Urothelium cell line (cell line): ENCODE measurements around the gene ENGASE.
A peak's percentile ranks its signal among the peaks of the same experiment; 100 is the strongest.

Source experiments
- DNase-seq: peaks from one replicate; pipeline ENCODE4 v3.0.0; 2011; ENCODE audit warnings: low spot score, mixed read lengths
- FAIRE-seq: peaks from 2 replicates; lab custom pipeline; 2011; peaks lifted over from hg19 to GRCh38; lab: Jason Lieb, UNC

Gene ENGASE

DNA sequence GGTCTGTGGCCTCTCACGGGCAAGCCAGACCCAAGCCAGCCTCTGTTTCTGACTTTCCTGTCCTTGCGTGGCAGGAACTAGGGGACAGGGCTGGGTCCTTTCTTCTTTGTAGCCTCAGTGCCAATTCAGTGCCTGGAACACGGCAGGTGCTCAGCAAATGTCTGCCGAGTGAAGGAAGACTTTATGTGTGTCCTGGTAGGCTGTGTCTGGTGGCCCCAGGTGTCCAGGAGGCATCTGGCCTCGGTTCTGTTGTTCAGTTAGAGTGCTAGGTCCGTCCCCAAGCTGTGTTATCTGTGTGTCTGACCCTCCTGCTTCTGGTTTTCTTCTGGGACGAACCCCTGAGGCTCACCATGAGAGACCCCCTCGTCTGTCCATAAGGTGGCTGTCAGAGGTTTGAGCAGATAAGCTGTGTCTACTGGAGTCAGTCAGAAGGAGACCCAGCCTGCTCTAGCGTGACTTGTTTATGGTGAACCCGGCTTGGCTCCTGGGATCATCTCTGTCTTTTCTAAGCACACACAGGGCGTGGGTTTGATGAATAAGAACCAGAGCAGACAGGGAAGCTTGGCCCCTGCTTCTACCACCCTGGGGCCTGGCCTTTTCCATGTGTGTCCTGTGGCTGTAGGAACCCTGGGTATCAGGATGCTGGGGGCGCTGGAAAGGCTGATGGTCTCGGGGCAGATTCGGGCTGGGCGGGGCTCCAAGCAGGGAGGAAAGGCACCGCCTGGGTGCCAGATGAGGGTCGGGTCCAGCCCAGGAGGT is 39.3 kb downstream of the ENGASE start:
- DNase-seq (no peak), FAIRE-seq (no peak)

DNA sequence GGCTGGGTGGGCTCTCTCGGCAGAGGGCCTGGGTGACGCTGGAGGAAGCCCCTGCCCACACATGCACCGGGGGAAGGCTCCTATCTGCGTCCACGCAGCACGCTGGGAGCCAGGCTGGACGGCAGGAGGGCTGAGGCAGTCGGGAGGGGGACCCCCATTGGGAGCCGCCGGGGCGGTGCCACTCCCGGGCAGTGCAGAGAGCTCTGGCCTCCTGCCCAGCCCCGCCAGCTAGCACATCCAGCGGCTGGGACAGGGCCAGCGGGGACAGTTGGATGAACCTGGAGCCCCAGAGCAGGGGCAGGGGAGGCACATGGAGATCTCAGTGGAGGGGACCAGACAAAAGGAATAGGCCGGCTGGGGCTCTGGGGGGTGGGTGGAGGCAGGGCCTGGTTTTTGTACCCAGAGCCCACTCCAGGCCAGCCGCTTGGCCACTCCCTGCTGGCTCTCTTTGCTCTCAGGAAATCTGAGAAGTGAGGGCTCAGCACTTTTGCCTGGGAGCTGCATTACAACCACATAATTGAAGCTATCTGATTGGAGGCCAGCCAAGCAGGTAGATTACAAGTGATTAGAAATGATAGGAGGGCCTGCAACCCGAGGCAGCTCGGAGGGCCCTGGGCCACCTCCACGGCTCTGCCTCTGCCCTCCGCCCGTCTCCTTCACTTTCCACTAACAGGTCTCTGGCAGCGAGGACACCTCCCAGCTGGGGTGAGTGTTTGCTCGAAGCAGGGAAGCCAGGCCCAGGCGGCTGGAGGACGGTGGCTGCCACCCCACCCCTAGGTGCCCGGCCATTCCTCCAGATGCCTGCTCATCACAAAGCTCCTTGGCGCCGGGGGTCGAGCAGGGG is 40.1 kb downstream of the ENGASE start:
- DNase-seq (peak; percentile 34), FAIRE-seq (no peak)

DNA sequence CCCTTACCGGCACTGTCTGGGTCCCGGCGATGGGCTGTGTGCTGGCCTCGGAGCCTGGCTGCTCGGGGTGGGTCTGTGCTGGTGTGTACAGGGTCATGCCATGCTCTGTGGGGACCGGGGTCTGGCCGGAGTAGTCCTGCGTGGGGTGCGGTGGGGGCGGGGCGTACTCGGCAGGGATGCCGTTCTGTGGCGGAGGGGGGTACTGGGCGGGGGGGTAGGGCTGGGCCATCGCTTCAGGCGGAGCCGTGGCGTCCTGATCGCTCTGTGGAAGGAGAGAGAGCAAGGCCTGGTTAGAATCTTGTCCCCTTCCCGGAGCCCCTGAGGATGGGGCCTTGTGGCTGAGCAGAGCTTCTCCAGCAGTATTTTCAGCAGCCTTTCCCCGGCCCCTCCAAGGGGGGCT is 40.9 kb downstream of the ENGASE start:
- no peak for FAIRE-seq
- DNase-seq, result no peak

DNA sequence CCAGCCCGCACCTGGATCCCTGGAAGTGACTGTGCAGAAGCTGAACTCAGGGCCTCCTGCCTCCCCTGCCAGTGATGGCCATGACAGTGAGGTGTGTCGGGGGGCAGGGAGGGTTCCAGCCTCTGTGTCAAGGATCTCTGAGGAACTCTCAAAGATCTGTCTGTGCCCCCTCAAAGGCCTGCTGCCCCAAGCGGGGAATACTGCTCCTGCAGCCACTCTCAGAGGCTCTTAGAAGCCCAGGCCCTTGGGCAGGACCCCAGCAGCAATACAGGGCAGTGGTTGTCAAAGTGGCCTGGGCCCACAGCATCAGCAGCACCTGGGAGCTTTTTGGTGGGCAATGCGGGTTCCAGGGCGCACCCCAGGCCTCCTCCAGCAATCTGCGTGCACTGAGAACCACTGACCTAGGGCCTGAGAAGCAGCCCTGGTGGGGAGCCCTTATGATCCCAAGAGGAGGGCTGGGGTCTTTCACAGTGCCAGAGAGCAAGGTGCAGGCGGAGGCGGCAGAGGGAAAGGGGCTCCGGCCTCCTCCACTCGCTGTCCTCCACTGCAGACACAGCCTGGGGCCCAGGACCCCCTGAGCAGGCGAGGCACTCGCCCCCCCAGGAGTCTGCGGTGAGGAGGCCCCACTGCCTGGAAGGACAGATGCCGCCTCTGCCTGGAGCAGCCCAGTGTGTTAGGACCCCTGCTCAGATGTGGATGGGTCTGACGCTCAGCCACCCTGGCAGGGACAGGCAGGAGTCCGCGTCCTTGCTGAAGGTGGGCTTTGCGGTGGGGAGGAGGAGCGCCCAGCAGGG is 42.1 kb downstream of the ENGASE start:
- no peak for DNase-seq
- no peak for FAIRE-seq

DNA sequence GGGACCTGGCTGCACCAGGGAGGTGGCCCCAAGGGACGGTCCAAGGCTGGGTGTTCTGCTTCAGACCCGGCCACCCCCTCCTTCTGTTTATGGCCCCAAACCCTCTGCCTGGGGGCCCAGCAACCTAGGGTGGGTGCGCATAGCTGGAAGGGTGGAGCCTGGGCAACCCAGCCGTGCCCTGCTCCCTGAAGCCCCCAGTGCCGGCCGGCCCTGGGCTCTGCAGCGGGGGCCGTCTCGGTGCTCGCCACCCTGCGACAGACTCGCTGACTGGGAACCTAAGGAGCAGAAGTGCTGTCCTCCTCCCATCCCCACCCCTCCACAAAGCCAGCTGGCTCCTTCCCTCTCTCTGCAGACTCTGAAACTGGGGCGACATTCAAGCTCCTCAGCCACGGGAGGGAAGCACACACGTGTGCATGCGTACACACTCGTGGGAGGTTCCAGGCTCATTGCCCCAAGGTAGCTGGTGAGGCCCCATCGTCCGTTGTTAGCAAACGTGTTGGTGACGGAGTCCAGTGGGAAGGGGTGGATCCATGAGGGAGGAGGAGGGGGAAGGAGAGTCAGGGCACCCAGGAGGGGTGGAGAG is 43.4 kb downstream of the ENGASE start:
- DNase-seq (no peak), FAIRE-seq (no peak)

DNA sequence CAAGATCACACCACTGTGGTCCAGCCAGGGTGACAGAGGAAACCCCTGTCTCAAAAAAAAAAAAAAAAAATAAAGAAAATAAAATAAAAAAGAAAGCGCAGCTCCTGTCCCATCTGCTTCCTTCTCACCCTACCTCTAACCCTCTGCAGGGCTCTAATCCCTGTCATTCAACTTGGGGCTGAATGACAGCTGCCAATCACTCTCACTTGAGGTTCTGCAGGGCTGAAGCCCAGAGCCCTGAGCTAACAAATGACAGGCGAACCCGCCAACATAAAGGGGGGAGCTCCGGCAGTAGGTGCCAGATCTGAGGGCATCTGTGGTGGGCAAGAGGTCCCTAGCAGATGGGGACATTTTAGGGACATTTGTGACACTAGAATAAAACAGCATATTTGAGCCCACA is 44.3 kb downstream of the ENGASE start:
- FAIRE-seq (no peak), DNase-seq (no peak)

DNA sequence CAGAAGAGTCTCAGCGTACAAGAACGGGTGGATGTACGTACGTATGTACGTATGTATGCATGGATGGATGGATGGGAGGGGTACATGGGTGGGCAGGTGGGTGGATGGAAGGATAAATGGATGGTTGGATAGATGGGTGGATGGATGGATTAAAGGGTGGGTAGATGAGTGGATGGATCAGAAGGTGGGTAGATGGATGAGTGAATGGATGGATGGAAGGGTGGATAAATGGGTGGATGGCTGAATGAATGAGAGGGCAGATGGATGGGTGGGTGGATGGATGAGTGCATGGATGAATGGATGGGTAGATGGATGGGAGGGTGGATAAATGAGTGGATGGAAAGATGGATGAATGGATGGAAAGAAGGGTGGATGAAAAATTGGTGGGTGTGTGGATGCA is 45.6 kb downstream of the ENGASE start:
- FAIRE-seq (peak; percentile 80), DNase-seq (no peak)

DNA sequence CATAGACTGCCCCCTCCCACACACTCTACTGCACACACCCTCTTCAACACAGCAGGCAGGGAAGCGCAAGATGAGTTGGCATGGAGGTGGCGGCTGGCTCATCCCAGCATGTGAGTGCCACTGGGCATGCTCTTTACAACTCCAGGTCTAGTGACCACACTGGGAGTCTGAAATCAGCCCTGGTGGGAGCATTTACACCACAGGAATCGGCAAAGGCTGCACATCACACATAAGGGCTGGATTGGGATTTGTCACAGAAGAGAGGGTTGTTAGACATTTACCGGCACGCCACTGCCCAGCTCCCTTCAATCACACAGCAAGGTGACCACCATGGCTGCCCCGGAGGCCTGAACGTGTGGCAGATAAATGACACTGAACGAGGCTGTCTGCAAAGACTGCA is 49.4 kb downstream of the ENGASE start:
- no peak for FAIRE-seq
- DNase-seq, result no peak

DNA sequence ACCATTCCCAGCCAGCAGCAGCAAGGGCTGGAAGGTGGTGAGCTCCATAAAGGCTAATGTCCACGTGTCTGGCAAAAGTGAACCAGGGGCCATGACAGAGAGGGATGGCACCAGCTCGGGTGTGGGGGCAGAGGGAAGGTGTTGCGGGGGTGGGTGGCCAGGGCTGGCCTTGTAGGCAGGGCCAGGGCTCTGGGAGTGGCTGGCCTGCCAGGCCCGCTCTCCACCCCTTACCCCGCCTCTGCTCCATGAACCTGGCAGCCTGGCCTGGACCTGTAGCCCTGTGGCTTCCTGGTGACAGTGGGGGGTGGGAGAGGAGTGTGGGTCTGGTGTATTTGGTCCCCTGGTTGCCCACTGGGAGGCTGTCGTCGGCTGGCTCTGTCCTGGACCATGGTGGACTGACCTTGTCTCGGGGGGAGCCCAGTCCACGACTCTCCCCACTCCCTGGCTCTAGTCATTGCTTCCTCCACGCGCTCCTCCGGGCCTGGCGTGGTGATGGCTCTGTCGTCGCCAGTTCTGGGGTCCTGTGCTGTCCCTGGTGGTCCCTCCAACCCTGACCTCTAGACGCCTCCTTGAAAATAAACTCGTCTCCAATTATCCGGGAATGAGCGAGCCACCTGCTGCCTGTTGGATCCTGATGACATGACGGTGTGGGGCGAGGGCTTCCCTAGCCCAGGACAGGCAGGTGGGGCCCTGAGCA is 50.0 kb downstream of the ENGASE start:
- no peak for FAIRE-seq
- DNase-seq, result no peak

DNA sequence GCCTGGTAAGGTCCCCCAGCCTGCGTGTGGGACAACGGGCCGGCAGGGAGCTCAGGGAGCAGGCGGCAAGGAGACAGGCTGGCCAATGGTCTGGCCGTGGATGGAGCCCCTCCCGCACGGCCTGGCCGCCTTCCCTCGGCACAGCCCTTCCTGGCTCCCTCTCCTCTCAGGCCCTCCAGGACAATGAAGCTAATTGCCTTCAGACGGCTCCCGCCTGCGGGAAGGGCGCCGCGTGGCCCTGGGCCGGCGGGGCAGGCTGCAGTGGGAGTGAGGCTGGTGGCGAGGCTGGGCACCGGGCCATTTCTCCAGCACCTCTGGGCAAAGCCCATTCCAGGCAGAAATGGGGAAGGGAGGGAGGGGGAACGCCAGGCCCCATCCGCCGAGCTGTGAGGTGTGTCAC is 50.9 kb downstream of the ENGASE start:
- DNase-seq, result no peak
- FAIRE-seq, result no peak

DNA sequence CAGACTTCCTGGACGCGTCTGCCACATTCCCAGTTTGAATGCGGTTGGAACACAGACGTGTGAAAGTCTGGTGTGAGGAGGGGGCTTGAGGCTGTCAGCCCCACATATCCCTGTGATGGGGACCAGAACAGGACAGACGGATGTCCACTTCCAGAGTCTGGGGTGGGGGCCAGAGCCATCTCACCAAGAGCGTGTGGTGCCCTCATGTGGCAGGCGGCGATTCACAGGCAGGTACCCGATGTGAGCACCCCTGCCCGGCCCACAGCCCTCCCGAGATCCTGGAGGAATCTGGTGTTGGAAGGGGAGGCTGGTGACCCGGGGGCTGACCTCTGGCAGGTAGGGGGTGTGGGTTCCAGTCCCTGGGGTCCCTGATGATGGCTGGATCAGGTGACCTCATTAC is 51.5 kb downstream of the ENGASE start:
- no peak for FAIRE-seq

DNA sequence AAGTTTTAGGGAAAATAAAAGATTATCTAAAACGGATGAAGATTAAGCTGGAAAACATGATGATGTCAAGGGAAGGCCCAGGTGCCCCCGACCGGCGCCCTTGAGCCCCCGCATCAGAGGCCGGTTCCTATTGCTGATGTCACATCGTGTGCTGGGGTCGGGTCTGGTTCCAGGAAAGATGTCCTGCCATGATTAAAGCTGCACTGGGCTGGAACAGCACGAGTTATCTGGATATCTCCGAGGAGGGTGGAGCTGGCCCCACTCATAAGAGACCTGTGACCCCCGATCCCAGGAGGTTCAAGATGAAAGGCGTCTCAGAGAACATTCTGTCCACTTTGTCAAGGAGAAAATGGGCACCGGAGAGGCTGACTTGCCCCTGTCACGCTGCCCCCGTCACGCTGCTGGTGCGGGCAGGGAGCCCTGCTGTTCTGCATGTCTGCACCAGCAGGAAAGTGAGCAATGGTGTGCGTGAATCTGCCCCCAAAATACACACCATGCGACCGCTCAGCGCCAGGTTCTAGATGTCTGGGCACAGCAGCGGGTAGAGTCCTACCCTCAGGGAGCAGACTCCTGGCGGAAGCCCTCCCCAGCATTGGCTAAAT is 53.0 kb downstream of the ENGASE start:
- no peak for DNase-seq
- no peak for FAIRE-seq

More for the DNA sequence above, 51.5 kb downstream of the ENGASE start:
- no peak for DNase-seq

DNA sequence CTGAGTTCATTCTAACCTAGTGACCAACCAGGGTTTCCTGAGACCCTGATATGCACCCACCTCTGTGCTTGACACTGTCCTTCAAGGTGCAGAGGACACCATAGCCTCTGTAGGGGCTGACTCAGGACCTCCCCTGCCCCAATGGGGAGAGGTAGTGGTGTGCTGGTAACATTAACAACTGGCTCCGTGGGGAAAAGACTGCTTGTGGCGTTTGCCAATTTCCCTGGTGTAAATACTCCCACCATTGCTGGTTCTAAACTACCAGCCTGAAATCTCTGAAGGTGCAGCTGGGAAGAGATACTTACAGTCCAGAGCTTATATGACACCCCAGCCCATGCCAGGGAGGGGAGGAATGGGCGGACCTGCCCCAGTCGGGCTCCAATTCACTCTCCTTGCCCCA is 54.9 kb downstream of the ENGASE start:
- DNase-seq, result no peak
- FAIRE-seq, result no peak

DNA sequence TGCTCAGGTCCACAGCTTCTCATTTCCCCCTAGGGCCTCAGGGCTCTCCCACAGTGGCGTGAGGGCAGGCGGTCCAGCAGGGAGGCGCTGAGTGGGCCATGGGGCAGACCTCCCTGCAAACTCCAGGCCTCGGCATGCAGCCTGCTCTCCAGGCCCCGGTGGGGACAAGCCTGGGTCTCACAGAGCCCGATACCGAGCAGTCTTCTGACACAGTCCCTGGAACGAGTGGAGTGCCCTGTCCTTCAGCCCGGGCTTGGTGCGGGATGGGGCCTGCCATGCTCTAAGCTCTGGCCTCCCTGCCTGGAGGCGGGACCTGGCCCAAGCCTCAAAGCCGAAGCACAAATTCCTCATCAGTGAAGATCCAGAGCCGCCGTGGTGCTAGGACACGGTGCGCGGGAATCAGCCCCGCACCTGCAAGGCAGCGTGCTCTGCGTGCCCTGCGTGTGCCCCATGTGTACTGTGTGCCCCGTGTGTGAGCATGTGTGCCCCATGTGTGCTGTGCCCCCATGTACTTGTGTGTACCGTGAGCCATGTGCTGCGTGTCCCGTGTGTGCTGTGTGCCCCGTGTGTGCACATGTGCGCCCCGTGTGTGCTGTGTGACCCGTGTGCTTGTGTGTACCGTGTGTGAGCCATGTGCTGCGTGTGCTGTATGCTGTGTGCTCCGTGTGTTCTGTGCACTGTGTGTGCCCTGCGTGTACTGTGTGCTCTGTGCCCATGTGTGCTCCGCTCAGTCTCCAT is 56.1 kb downstream of the ENGASE start:
- FAIRE-seq (peak; percentile 80), DNase-seq (no peak)

DNA sequence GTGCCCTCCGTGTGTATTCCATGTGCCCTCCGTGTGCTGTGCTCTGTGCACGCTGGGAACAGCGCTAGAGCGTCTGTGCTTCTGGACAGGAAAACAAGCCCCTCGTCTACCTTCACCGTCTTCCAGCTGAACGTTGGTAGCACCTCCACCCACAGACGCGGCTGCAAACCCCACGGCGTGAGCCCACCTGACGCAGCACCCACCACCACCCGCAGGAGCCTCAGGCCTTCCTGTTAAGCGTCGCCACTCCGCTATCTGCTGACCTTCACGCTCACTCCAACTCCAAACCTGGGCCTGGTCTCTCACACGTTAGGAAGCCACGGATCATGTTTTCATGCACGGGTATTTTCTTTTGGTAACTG is 56.6 kb downstream of the ENGASE start:
- DNase-seq (no peak), FAIRE-seq (no peak)

DNA sequence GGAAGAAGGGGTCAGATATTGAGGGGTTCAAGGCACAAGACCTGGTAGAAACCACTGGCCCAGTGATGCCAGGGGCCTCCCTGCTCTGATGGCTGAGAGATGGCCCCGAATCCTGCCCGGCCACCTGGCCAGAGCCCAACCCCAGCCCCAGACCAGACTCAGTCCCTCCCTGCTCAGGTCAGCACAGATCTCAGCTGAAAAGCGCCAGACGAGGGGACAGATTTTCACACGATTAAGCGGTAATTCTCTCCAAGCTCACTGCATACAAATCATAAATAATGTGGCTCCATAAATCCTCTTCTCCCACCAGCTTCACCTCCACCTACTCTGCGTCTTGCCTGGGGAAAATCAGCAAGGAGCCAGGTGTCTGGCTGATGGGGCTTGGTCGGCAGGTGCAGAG is 57.1 kb downstream of the ENGASE start:
- no peak for FAIRE-seq
- DNase-seq, result no peak

DNA sequence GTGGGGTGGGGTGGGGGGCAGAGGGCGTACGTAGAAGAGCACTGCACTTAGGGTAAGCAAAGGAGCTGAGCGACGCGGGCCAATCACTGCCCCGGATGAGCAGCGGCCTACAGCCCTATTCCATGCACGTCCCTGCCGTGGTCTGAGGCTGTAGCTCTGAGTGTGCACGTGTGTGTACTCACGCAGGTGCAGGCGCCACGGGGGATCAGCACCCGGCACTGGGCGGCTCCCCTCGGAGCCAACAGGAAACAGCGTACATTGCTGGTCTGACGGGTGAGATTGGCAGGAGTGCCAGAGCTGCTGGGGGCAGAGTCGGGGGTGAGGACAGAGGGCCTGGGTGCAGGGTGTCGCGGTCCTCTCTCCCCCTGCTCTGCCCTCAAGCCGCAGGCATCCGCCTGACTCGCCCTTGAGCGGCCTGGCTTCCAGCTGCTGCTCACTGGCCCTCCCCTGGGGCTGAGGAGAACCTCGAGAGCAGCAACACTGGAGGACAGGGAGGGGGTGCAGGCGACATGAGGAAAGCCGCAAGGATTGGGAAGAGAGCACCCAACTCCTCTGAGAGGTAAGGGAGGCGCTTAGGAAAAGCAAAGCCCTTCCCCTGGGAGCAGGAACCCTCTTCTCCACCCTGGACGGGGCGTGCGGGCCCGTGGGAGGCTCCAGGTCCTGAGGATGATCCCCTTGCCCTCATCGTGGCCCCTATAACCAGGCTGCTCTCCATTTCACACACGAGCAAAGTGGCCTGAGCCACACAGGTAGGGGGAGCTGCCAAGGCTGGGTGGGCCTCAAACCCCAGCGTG is 57.8 kb downstream of the ENGASE start:
- DNase-seq, result no peak
- FAIRE-seq, result no peak

DNA sequence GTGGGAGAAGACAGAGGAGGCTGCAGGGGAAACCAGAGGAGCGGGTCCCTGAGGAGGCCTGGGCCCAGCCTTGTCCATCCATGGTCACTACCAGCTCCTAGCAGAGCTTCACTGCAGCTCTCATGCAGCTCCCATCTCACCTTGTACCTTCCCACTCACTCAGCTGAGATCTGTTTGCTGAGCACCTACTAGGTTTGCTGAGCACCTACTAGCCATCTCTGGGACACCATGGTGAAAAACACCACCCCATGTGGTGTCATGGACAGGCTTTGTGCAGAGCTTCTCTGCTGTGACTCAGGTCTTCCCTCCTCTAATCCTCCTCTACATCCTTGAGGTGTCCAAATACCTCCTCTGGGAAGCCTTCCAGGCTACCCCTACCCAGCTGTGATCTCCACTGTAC is 58.6 kb downstream of the ENGASE start:
- DNase-seq (no peak), FAIRE-seq (no peak)

DNA sequence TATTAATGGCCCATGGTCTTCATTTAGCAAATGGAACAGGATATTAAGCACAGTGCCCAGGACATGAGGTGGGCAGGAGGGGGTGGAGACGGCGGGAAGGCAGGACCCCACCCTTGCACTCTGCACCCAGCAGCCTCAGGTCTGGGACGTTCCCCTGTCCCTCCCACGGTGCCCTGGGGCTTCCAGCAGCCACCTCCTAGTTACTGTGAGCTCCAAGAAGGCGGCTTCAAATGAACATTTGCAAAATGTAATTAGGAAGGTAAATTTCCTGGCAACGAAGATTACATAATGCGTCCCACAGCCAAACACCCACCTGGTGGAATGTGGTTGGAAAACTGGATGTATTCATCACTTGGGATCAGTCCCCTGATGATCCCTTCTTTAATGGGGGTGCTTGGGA is 59.4 kb downstream of the ENGASE start:
- no peak for FAIRE-seq
- DNase-seq, result no peak
